Measurements from ENCODE around the gene REEP3.

The REEP3 gene

GRCh38 chr10:63506554-63506953 is 14.6 kb upstream of the REEP3 start:
- DNase-seq (ENCODE audit: low read depth in 2 of 2) = no peak

- no peak for DNase-seq (ENCODE audit: low read depth in 2 of 2)
These were observed 6.0 kb upstream of the REEP3 start for GRCh38 chr10:63515002-63515763.

- no peak for DNase-seq (ENCODE audit: low read depth in 2 of 2)
These were observed 5.0 kb upstream of the REEP3 start for GRCh38 chr10:63516207-63516606.

GRCh38 chr10:63518690-63519288 is 2.4 kb upstream of the REEP3 start:
- DNase-seq (ENCODE audit: low read depth in 2 of 2) = no peak

- DNase-seq (ENCODE audit: low read depth in 2 of 2) = peak; percentile 30 to 35
These were observed 445 bp downstream of the REEP3 start for GRCh38 chr10:63521416-63522276.

- DNase-seq (ENCODE audit: low read depth in 2 of 2) = no peak
These were observed 1.1 kb downstream of the REEP3 start for GRCh38 chr10:63522277-63522687.

- DNase-seq (ENCODE audit: low read depth in 2 of 2) = no peak
These were observed 1.8 kb downstream of the REEP3 start for GRCh38 chr10:63522995-63523394.

GRCh38 chr10:63525021-63525420 is 3.8 kb downstream of the REEP3 start:
- DNase-seq (ENCODE audit: low read depth in 2 of 2) = no peak

- DNase-seq (ENCODE audit: low read depth in 2 of 2) = no peak
These were observed 6.2 kb downstream of the REEP3 start for GRCh38 chr10:63527401-63527800.

- no peak for DNase-seq (ENCODE audit: low read depth in 2 of 2)
These were observed 7.0 kb downstream of the REEP3 start for GRCh38 chr10:63528084-63528744.

GRCh38 chr10:63530409-63530808 is 9.2 kb downstream of the REEP3 start:
- DNase-seq (ENCODE audit: low read depth in 2 of 2) = no peak

GRCh38 chr10:63534723-63535122 is 13.5 kb downstream of the REEP3 start:
- no peak for DNase-seq (ENCODE audit: low read depth in 2 of 2)

- DNase-seq (ENCODE audit: low read depth in 2 of 2) = no peak
These were observed 15.5 kb downstream of the REEP3 start for GRCh38 chr10:63536698-63537097.

- no peak for DNase-seq (ENCODE audit: low read depth in 2 of 2)
These were observed 16.3 kb downstream of the REEP3 start for GRCh38 chr10:63537536-63537935.

- no peak for DNase-seq (ENCODE audit: low read depth in 2 of 2)
These were observed 18.2 kb downstream of the REEP3 start for GRCh38 chr10:63539377-63539776.

- DNase-seq (ENCODE audit: low read depth in 2 of 2) = no peak
These were observed 18.8 kb downstream of the REEP3 start for GRCh38 chr10:63539994-63540393.

GRCh38 chr10:63542835-63543575 is 21.8 kb downstream of the REEP3 start:
- DNase-seq (ENCODE audit: low read depth in 2 of 2) = no peak

GRCh38 chr10:63543576-63543962 is 22.4 kb downstream of the REEP3 start:
- DNase-seq (ENCODE audit: low read depth in 2 of 2) = no peak

GRCh38 chr10:63544418-63544817 is 23.2 kb downstream of the REEP3 start:
- no peak for DNase-seq (ENCODE audit: low read depth in 2 of 2)

- no peak for DNase-seq (ENCODE audit: low read depth in 2 of 2)
These were observed 26.6 kb downstream of the REEP3 start for GRCh38 chr10:63547628-63548360.

- no peak for DNase-seq (ENCODE audit: low read depth in 2 of 2)
These were observed 27.7 kb downstream of the REEP3 start for GRCh38 chr10:63548860-63549259.
